Medulla oblongata (tissue), 1 donor: ENCODE results near the gene ANKDD1B.

Experiments
- DNase-seq: peaks from one replicate; pipeline ENCODE4 v3.0.0-alpha.2; 2015; ENCODE audit errors: extremely low spot score

The ANKDD1B gene

GRCh38 chr5:75616371-75616881, 5.2 kb downstream of the ANKDD1B start:
- DNase-seq = no peak

GRCh38 chr5:75616971-75617621, 5.8 kb downstream of the ANKDD1B start:
- no peak for DNase-seq

- DNase-seq = no peak
These were observed 6.6 kb downstream of the ANKDD1B start for GRCh38 chr5:75617736-75618352.

- DNase-seq = no peak
These were observed 9.1 kb downstream of the ANKDD1B start for GRCh38 chr5:75620184-75620959.

GRCh38 chr5:75622564-75622963, 11.3 kb downstream of the ANKDD1B start:
- DNase-seq = no peak

GRCh38 chr5:75623846-75624245, 12.6 kb downstream of the ANKDD1B start:
- DNase-seq = no peak

- no peak for DNase-seq
These were observed 15.7 kb downstream of the ANKDD1B start for GRCh38 chr5:75626959-75627358.

- DNase-seq = no peak
These were observed 16.5 kb downstream of the ANKDD1B start for GRCh38 chr5:75627801-75628200.

- DNase-seq = no peak
These were observed 19.6 kb downstream of the ANKDD1B start for GRCh38 chr5:75630875-75631274.

- DNase-seq = no peak
These were observed 21.1 kb downstream of the ANKDD1B start for GRCh38 chr5:75632321-75632720.

GRCh38 chr5:75637949-75638348, 26.7 kb downstream of the ANKDD1B start:
- DNase-seq = no peak

GRCh38 chr5:75639535-75640311, 28.5 kb downstream of the ANKDD1B start:
- no peak for DNase-seq

- no peak for DNase-seq
These were observed 29.1 kb downstream of the ANKDD1B start for GRCh38 chr5:75640395-75640794.

GRCh38 chr5:75640826-75641225, 29.6 kb downstream of the ANKDD1B start:
- DNase-seq = no peak

GRCh38 chr5:75648712-75649111, 37.5 kb downstream of the ANKDD1B start:
- DNase-seq = no peak

GRCh38 chr5:75651575-75652238, 40.5 kb downstream of the ANKDD1B start:
- no peak for DNase-seq

- DNase-seq = no peak
These were observed 42.3 kb downstream of the ANKDD1B start for GRCh38 chr5:75653521-75653920.

- no peak for DNase-seq
These were observed 43.5 kb downstream of the ANKDD1B start for GRCh38 chr5:75654693-75655295.

- peak; percentile 51 for DNase-seq
These were observed 45.2 kb downstream of the ANKDD1B start for GRCh38 chr5:75656311-75657003.

GRCh38 chr5:75659791-75660450, 48.7 kb downstream of the ANKDD1B start:
- no peak for DNase-seq
